T-helper 1 cell treated with Interleukin-12 subunit alpha and Interleukin-12 subunit beta and Interleukin-4 antibody, amounts not matched to agents 30 ng/mL and 1 ng/mL, for 36 hours (primary cell): ENCODE data around the gene ENDOV. TPM values are rescaled to one million over a fixed set of nuclear protein-coding genes. Genes with fewer than 3 reads are reported as not detected.
"Not testable (repeated sequence)": the region's sequence is repeated elsewhere in the genome, so short reads cannot be mapped to it uniquely, and the experiment has no call there.

Source experiments
- intact Hi-C: fragments of 100-400 bp; cut with micrococcal nuclease; formaldehyde crosslinking; loops from one replicate; pipeline ENCODE4 v1.15.1; 2024
- total RNA-seq: library from RNA; stranded (reverse); gene quantifications from 2 replicates; pipeline ENCODE4 v1.2.3, GENCODE V29; 2022

ENDOV gene
- total RNA-seq, 1 donor from 2014 or later, result 16.7 TPM

- intact Hi-C loops, result no loop called here
Observed at GRCh38 chr17:80387071-80387470, 27.9 kb upstream of the ENDOV start.

- intact Hi-C loops, result no loop called here
Observed at GRCh38 chr17:80388175-80388574, 26.8 kb upstream of the ENDOV start.

GRCh38 chr17:80388601-80389000 lies 26.4 kb upstream of the ENDOV start:
- intact Hi-C loops, result no loop called here

- intact Hi-C loops, result no loop called here
Observed at GRCh38 chr17:80389011-80389995, 25.7 kb upstream of the ENDOV start.

- intact Hi-C loops, result no loop called here
Observed at GRCh38 chr17:80393241-80393890, 21.6 kb upstream of the ENDOV start.

- intact Hi-C loops, result no loop called here
Observed at GRCh38 chr17:80393961-80394360, 21.0 kb upstream of the ENDOV start.

GRCh38 chr17:80394629-80395216 lies 20.2 kb upstream of the ENDOV start:
- intact Hi-C loops, result no loop called here

GRCh38 chr17:80395402-80396151 lies 19.4 kb upstream of the ENDOV start:
- intact Hi-C loops, result no loop called here

GRCh38 chr17:80396157-80397033 lies 18.6 kb upstream of the ENDOV start:
- intact Hi-C loops, result no loop called here

GRCh38 chr17:80397034-80397387 lies 18.0 kb upstream of the ENDOV start:
- intact Hi-C loops, result no loop called here

- intact Hi-C loops, result no loop called here
Observed at GRCh38 chr17:80397686-80398085, 17.3 kb upstream of the ENDOV start.

GRCh38 chr17:80401086-80401485 lies 13.9 kb upstream of the ENDOV start:
- intact Hi-C loops, result not testable (repeated sequence)

GRCh38 chr17:80402102-80402501 lies 12.9 kb upstream of the ENDOV start:
- intact Hi-C loops, result not testable (repeated sequence)

GRCh38 chr17:80402959-80403358 lies 12.0 kb upstream of the ENDOV start:
- intact Hi-C loops, result no loop called here

- intact Hi-C loops, result no loop called here
Observed at GRCh38 chr17:80406146-80406545, 8.8 kb upstream of the ENDOV start.

- intact Hi-C loops, result not testable (repeated sequence)
Observed at GRCh38 chr17:80407917-80408316, 7.0 kb upstream of the ENDOV start.

- intact Hi-C loops, result no loop called here
Observed at GRCh38 chr17:80408872-80409271, 6.1 kb upstream of the ENDOV start.

- intact Hi-C loops, result no loop called here
Observed at GRCh38 chr17:80409626-80410025, 5.3 kb upstream of the ENDOV start.

GRCh38 chr17:80410441-80411087 lies 4.4 kb upstream of the ENDOV start:
- intact Hi-C loops, result not testable (repeated sequence)
